H1 (cell line): ENCODE measurements around the gene ARHGAP12. TPM values are rescaled to one million over a fixed set of nuclear protein-coding genes. Genes with fewer than 3 reads are reported as not detected.

Source experiments
- CTCF ChIA-PET: fragments of 300-600 bp; sonication (Branson Sonifier 250); formaldehyde crosslinking; loops from one replicate; lab custom pipeline; 2021; ENCODE audit not compliant: partially characterized antibody; lab: Charles Lee
- POLR2A ChIA-PET: fragments of 300-600 bp; sonication (Branson Sonifier 250); formaldehyde crosslinking; loops from one replicate; lab custom pipeline; 2021; ENCODE audit warnings: inconsistent platforms; ENCODE audit not compliant: partially characterized antibody; lab: Charles Lee
- DNase-seq, 2 experiments: peaks; one replicate each; pipeline versions ENCODE4 v3.0.0 to v3.0.0-alpha.2; 2010 to 2022; ENCODE audit warnings: low spot score in 2 of 2, low read depth in 1 of 2, mixed read lengths in 1 of 2
- FAIRE-seq: peaks from 2 replicates; lab custom pipeline; 2011; peaks lifted over from hg19 to GRCh38; lab: Jason Lieb, UNC
- H2AFZ ChIP-seq: 2 replicates; pipeline ENCODE4 v1.8.1; 2012; ENCODE audit warnings: low read length, inconsistent platforms
- H2AK5ac ChIP-seq: 2 replicates; pipeline ENCODE4 v1.6.1; 2013; ENCODE audit warnings: low read depth, low read length
- H2BK120ac ChIP-seq: replicated peaks from 2 replicates; pipeline ENCODE3; 2013; ENCODE audit warnings: low read depth, low read length, inconsistent platforms
- H2BK12ac ChIP-seq: 2 replicates; pipeline ENCODE4 v1.6.1; 2013; ENCODE audit warnings: low read depth, low read length
- H2BK15ac ChIP-seq: 2 replicates; pipeline ENCODE4 v1.6.1; 2013; ENCODE audit warnings: low read length
- H2BK20ac ChIP-seq: 2 replicates; pipeline ENCODE4 v1.6.1; 2013; ENCODE audit warnings: low read length
- H2BK5ac ChIP-seq: 2 replicates; pipeline ENCODE4 v1.6.1; 2013; ENCODE audit warnings: low read depth, low read length
- H3K14ac ChIP-seq: 2 replicates; pipeline ENCODE4 v1.6.1; 2013; ENCODE audit warnings: inconsistent platforms; ENCODE audit not compliant: insufficient read length
- H3K18ac ChIP-seq: 2 replicates; pipeline ENCODE4 v1.6.1; 2013; ENCODE audit warnings: low read length; ENCODE audit errors: extremely low read depth
- H3K23ac ChIP-seq: 2 replicates; pipeline ENCODE4 v1.6.1; 2013; ENCODE audit warnings: inconsistent platforms; ENCODE audit not compliant: insufficient read length
- H3K23me2 ChIP-seq: 2 replicates; pipeline ENCODE4 v1.6.1; 2013; ENCODE audit warnings: low read depth, low read length
- H3K27ac ChIP-seq: 2 replicates; pipeline ENCODE4 v1.6.1; 2011; ENCODE audit warnings: low read depth, low read length, inconsistent platforms
- H3K27me3 ChIP-seq, 4 experiments: replicated peaks in 1 of 4; 1 replicate in 1 of 4; 2 replicates in 3 of 4; pipeline versions ENCODE4 v1.6.1 to v1.8.1; 2011 to 2013; ENCODE audit warnings: low read length in 3 of 4, mild to moderate bottlenecking in 3 of 4, inconsistent platforms in 2 of 4, mixed read lengths in 2 of 4, moderate library complexity in 1 of 4; ENCODE audit not compliant: control insufficient read depth in 3 of 4, insufficient read depth in 3 of 4; ENCODE audit errors: extremely low read depth in 1 of 4
- H3K36me3 ChIP-seq, 4 experiments: 2 replicates each; pipeline versions ENCODE4 v1.6.1 to v1.8.1; 2011 to 2013; ENCODE audit warnings: mild to moderate bottlenecking in 4 of 4, low read length in 3 of 4, moderate library complexity in 2 of 4, control low read depth in 1 of 4, inconsistent platforms in 1 of 4; ENCODE audit not compliant: insufficient read depth in 4 of 4, control insufficient read depth in 2 of 4
- H3K4ac ChIP-seq: replicated peaks from 2 replicates; pipeline ENCODE3; 2013; ENCODE audit warnings: low read length, low read depth, mixed read lengths, inconsistent platforms; ENCODE audit not compliant: insufficient read length
- H3K4me1 ChIP-seq, 4 experiments: replicated peaks in 1 of 4; 1 replicate in 1 of 4; 2 replicates in 3 of 4; pipeline versions ENCODE4 v1.6.1 to v1.8.1; 2011 to 2013; ENCODE audit warnings: low read length in 3 of 4, inconsistent platforms in 2 of 4, mixed read lengths in 1 of 4; ENCODE audit not compliant: insufficient read depth in 4 of 4, control insufficient read depth in 3 of 4
- H3K4me2 ChIP-seq, 2 experiments: 2 replicates each; pipeline versions ENCODE4 v1.6.1 to v1.8.1; 2011 to 2013; ENCODE audit warnings: low read depth in 2 of 2, low read length in 2 of 2, control low read depth in 1 of 2, inconsistent platforms in 1 of 2, mild to moderate bottlenecking in 1 of 2; ENCODE audit not compliant: insufficient read depth in 1 of 2
- H3K4me3 ChIP-seq, 4 experiments: fragments of 200-600, 300-600 bp in 1 of 4; sonication (generic), shearing (Covaris generic), sonication (Bioruptor Twin) in 1 of 4; 2 replicates each; pipeline versions ENCODE4 v1.5.1 to v1.8.1; 2011 to 2016; ENCODE audit warnings: low read length in 4 of 4, low read depth in 3 of 4, control low read depth in 2 of 4, inconsistent platforms in 2 of 4, mild to moderate bottlenecking in 2 of 4, mixed read lengths in 1 of 4, moderate library complexity in 1 of 4; ENCODE audit not compliant: insufficient read depth in 2 of 4; ENCODE audit errors: extremely low read depth in 1 of 4
- H3K56ac ChIP-seq: replicated peaks from 2 replicates; pipeline ENCODE3; 2013; ENCODE audit warnings: low read depth, mild to moderate bottlenecking, mixed read lengths, low read length, inconsistent platforms; ENCODE audit not compliant: insufficient read length
- H3K79me1 ChIP-seq: 2 replicates; pipeline ENCODE4 v1.6.1; 2013; ENCODE audit warnings: low read depth, low read length, control low read depth
- H3K79me2 ChIP-seq, 2 experiments: 2 replicates each; pipeline versions ENCODE4 v1.6.1 to v1.8.1; 2012 to 2013; ENCODE audit warnings: low read length in 2 of 2, mild to moderate bottlenecking in 2 of 2, inconsistent platforms in 1 of 2; ENCODE audit not compliant: insufficient read depth in 2 of 2, control insufficient read depth in 1 of 2
- H3K9ac ChIP-seq, 4 experiments: replicated peaks in 1 of 4; 1 replicate in 1 of 4; 2 replicates in 3 of 4; pipeline versions ENCODE4 v1.6.1 to v1.8.1; 2011 to 2013; ENCODE audit warnings: low read depth in 3 of 4, low read length in 3 of 4, control low read depth in 2 of 4, mild to moderate bottlenecking in 2 of 4, moderate library complexity in 2 of 4, inconsistent platforms in 1 of 4; ENCODE audit errors: extremely low read depth in 1 of 4
- H3K9me3 ChIP-seq, 2 experiments: 2 replicates each; pipeline versions ENCODE4 v1.6.1 to v1.8.1; 2012 to 2013; ENCODE audit warnings: mild to moderate bottlenecking in 2 of 2, moderate library complexity in 2 of 2, control low read depth in 1 of 2, inconsistent platforms in 1 of 2, low read depth in 1 of 2, low read length in 1 of 2, mixed read lengths in 1 of 2; ENCODE audit not compliant: insufficient read depth in 2 of 2
- H4K20me1 ChIP-seq, 2 experiments: replicated peaks in 1 of 2; 2 replicates each; pipeline versions ENCODE3 to v1.8.1; 2011 to 2013; ENCODE audit warnings: inconsistent platforms in 2 of 2, low read length in 2 of 2, mild to moderate bottlenecking in 1 of 2; ENCODE audit not compliant: insufficient read depth in 2 of 2, control insufficient read depth in 1 of 2
- H4K5ac ChIP-seq: 2 replicates; pipeline ENCODE4 v1.6.1; 2013; ENCODE audit warnings: low read length, low read depth, mixed read lengths, inconsistent platforms; ENCODE audit not compliant: insufficient read length
- H4K8ac ChIP-seq: 2 replicates; pipeline ENCODE4 v1.8.0; 2013; ENCODE audit warnings: mild to moderate bottlenecking, moderate library complexity, low read length, inconsistent platforms; ENCODE audit not compliant: insufficient read depth; ENCODE audit errors: extremely low read depth
- H4K91ac ChIP-seq: replicated peaks from 2 replicates; pipeline ENCODE3; 2013; ENCODE audit warnings: low read length, mixed read lengths, inconsistent platforms; ENCODE audit not compliant: insufficient read length
- JUND ChIP-seq: IDR thresholded peaks from 2 replicates; pipeline ENCODE4 v1.6.1; 2011; ENCODE audit warnings: mild to moderate bottlenecking, improper control_type of control experiment, low read length
- PHF8 ChIP-seq: fragments of 200-600 bp; sonication (generic); conservative IDR thresholded peaks from 2 replicates; pipeline ENCODE4 v1.7.1; 2012; ENCODE audit warnings: low read depth, mild to moderate bottlenecking, inconsistent platforms, low read length, moderate library complexity
- YY1 ChIP-seq: IDR thresholded peaks from 2 replicates; pipeline ENCODE4 v1.6.1; 2011; ENCODE audit warnings: low read depth, mild to moderate bottlenecking, low read length
- WGBS, 2 experiments: shearing (Covaris generic) in 1 of 2; methylation state at CpG; one replicate each; pipeline versions ENCODE4 v1.1.6 to v1.1.7; 2013 to 2015; ENCODE audit warnings: low lambda C conversion rate in 2 of 2, mixed read lengths in 2 of 2, inconsistent platforms in 1 of 2, low coverage in 1 of 2, missing lambda C conversion rate in 1 of 2; ENCODE audit not compliant: insufficient replicate concordance in 2 of 2, insufficient coverage in 1 of 2, insufficient read length in 1 of 2; ENCODE audit errors: extremely low coverage in 1 of 2, missing lambda C conversion rate in 1 of 2; 5-methylcytosine and 5-hydroxymethylcytosine counted together
- polyA plus RNA-seq, 7 experiments: library from polyadenylated mRNA; depleted of rRNA in 3 of 7; stranded (reverse) in 5 of 7; unstranded in 2 of 7; fragments of >200 nt in 5 of 7; fragments of 200-250 nt in 2 of 7; gene quantifications; 1 replicate in 5 of 7; 2 replicates in 1 of 7; 4 replicates in 1 of 7; pipeline versions ENCODE4 v1.2.1 to v1.2.3, GENCODE V29; 2011 to 2013; ENCODE audit warnings: missing spikeins in 2 of 7, mixed read lengths in 2 of 7
- total RNA-seq: library from RNA; stranded (reverse); fragmentation: NEBNext Ultra II Directional; extraction: Animal tissue kit (Norgen Biotek cat#: 25700); gene quantifications from 2 replicates; pipeline ENCODE4 v1.2.1, GENCODE V29; 2021

ARHGAP12 gene
- total and polyA plus RNA-seq, 2 of the 8 experiments (the other 6 are each of a cell fraction or from before 2014, with no cell fraction given) = 10.1 to 39.0 TPM

GRCh38 chr10:31771331-31771831 is 157.2 kb downstream of the ARHGAP12 start:
- Histone ChIP-seq H3K36me3 (no peaks in the 10 kb centered on the region), H4K8ac (no peak overlapping the region), H4K20me1 (no peaks in the 10 kb centered on the region), H2BK15ac (no peak overlapping the region), H3K56ac (no peak overlapping the region), H4K5ac (no peak overlapping the region), H3K4ac (no peak overlapping the region), H3K27ac (no peak overlapping the region), H2BK20ac (peak overlapping the region; percentile 61; the same call in 1 of the 2 replicates), H3K14ac (no peak overlapping the region), H2BK5ac (no peak overlapping the region), H3K18ac (no peak overlapping the region), H3K9ac (no peak overlapping the region), H3K79me2 (no peaks in the 10 kb centered on the region), H3K23ac (no peak overlapping the region), H2BK120ac (no peak overlapping the region), H3K23me2 (no peaks in the 10 kb centered on the region), H3K79me1 (no peaks in the 10 kb centered on the region), H2AK5ac (no peak overlapping the region), H3K9me3 (peaks cover under 1 to 2% of the 10 kb centered on the region in 2 experiments; a peak in 3 of 4 replicates), H3K27me3 (no peaks in the 10 kb centered on the region), H3K4me3 (no peak overlapping the region), H4K91ac (no peak overlapping the region), H3K4me1 (peaks cover 3 to 8% (median 4%) of the 10 kb centered on the region in 4 experiments; a peak in 5 of 7 replicates), H3K4me2 (no peak overlapping the region), H2BK12ac (no peak overlapping the region), H2AFZ (no peak overlapping the region)
- no peak for FAIRE-seq
- ChIA-PET CTCF (interaction anchor here (1.0 to 3.8 kb wide), 9 partner anchors 10 to 280 kb away, joined by 3 to 18 read pairs (median 4); no protein-coding TSS in a partner anchor), POLR2A (no interaction called here)
- 83% methylated on average over 9 of the region's 9 CpGs; no CpG with 5 or more reads in 1 of the 2 experiments for WGBS, 2 experiments
- no peak for DNase-seq
- TF ChIP-seq JUND (no peak), YY1 (no peak), PHF8 (no peak)
